HCT116 (cell line): ENCODE measurements around the gene SPTBN1. TPM values are rescaled to one million over a fixed set of nuclear protein-coding genes. Genes with fewer than 3 reads are reported as not detected.

Experiments used
- ATAC-seq: fragments of 200-7000 bp; cut with Tn5 transposase; 2 replicates; pipeline ENCODE4 v1.9.1; 2020; ENCODE audit warnings: mild to moderate bottlenecking, moderate library complexity
- BruUV-seq: library from RNA; stranded (reverse); fragments of 400-500 nt; replicated peaks from 2 replicates; lab custom pipeline; 2021; lab: Mats Ljungman, UMichigan
- CTCF ChIA-PET: fragments of 300-600 bp; sonication (Branson Sonifier 250); formaldehyde crosslinking; loops from one replicate; lab custom pipeline; 2021; ENCODE audit warnings: antibody characterized with exemption; lab: Charles Lee
- POLR2A ChIA-PET: fragments of 300-600, 350-600 bp; sonication (Branson Sonifier 250); formaldehyde crosslinking; loops from one replicate; lab custom pipeline; 2021; ENCODE audit warnings: antibody characterized with exemption; lab: Charles Lee
- RAD21 ChIA-PET, 2 experiments: fragments of 300-600 bp; sonication (Branson Sonifier 250); formaldehyde crosslinking; loops; one replicate each; lab custom pipeline; 2023; ENCODE audit warnings: low total read pairs in 2 of 2; ENCODE audit not compliant: uncharacterized antibody in 2 of 2, unreplicated experiment in 2 of 2, low non-redundant PET in 1 of 2; lab: Charles Lee
- DNase-seq: peaks from one replicate; pipeline ENCODE4 v3.0.0-alpha.2; 2010; ENCODE audit warnings: low read depth, low spot score
- H2AFZ ChIP-seq: fragments of 200-600 bp; shearing (Covaris generic), sonication (generic); 2 replicates; pipeline ENCODE4 v1.6.1; 2017; ENCODE audit warnings: low read depth, mixed run types, mixed read lengths, antibody characterized with exemption, low read length; ENCODE audit not compliant: poor library complexity, severe bottlenecking
- H3K27ac ChIP-seq: 2 replicates; pipeline ENCODE4 v1.5.1; 2012; ENCODE audit warnings: low read depth, low read length
- H3K27me3 ChIP-seq: fragments of 200-600 bp; sonication (generic); 2 replicates; pipeline ENCODE4 v1.6.1; 2016; ENCODE audit warnings: mixed run types, low read length, mixed read lengths; ENCODE audit not compliant: insufficient read depth
- H3K36me3 ChIP-seq, 2 experiments: fragments of 200-500 bp in 1 of 2; fragments of 200-600 bp in 1 of 2; sonication (Bioruptor generic) in 1 of 2; sonication (generic) in 1 of 2; 2 replicates each; pipeline versions ENCODE4 v1.5.1 to v1.6.1; 2014 to 2016; ENCODE audit warnings: low read length in 2 of 2, inconsistent platforms in 1 of 2, mixed read lengths in 1 of 2, mixed run types in 1 of 2; ENCODE audit not compliant: insufficient read depth in 2 of 2, control insufficient read depth in 1 of 2
- H3K4me1 ChIP-seq, 2 experiments: fragments of 200-600 bp in 1 of 2; sonication (generic) in 1 of 2; 2 replicates each; pipeline versions ENCODE4 v1.5.1 to v1.6.1; 2012 to 2017; ENCODE audit warnings: low read length in 2 of 2, inconsistent platforms in 1 of 2, mild to moderate bottlenecking in 1 of 2, mixed read lengths in 1 of 2, mixed run types in 1 of 2, moderate library complexity in 1 of 2; ENCODE audit not compliant: insufficient read depth in 2 of 2, control insufficient read depth in 1 of 2
- H3K4me2 ChIP-seq: fragments of 200-600 bp; sonication (generic); 2 replicates; pipeline ENCODE4 v1.6.1; 2017; ENCODE audit warnings: mixed run types, low read length, mixed read lengths
- H3K4me3 ChIP-seq, 2 experiments: fragments of 200-600 bp in 1 of 2; sonication (generic) in 1 of 2; replicated peaks in 1 of 2; 2 replicates each; pipeline ENCODE4 v1.5.1; 2011 to 2016; ENCODE audit warnings: low read length in 2 of 2, control low read depth in 1 of 2, low read depth in 1 of 2, mild to moderate bottlenecking in 1 of 2, mixed read lengths in 1 of 2, mixed run types in 1 of 2
- H3K79me2 ChIP-seq: fragments of 200-600 bp; sonication (generic); 2 replicates; pipeline ENCODE4 v1.6.1; 2017; ENCODE audit warnings: mild to moderate bottlenecking, mixed run types, low read length, moderate library complexity, mixed read lengths; ENCODE audit not compliant: insufficient read depth
- H3K9ac ChIP-seq: fragments of 200-600 bp; sonication (generic); 2 replicates; pipeline ENCODE4 v1.6.1; 2016; ENCODE audit warnings: low read length, mixed read lengths
- H3K9me2 ChIP-seq: fragments of 200-600 bp; sonication (generic), shearing (Covaris generic); 2 replicates; pipeline ENCODE4 v1.6.1; 2017; ENCODE audit warnings: mixed run types, mild to moderate bottlenecking, moderate library complexity; ENCODE audit not compliant: insufficient read depth
- H3K9me3 ChIP-seq, 2 experiments: fragments of 200-500 bp in 1 of 2; fragments of 200-600 bp in 1 of 2; sonication (Bioruptor generic) in 1 of 2; sonication (generic) in 1 of 2; 2 replicates each; pipeline ENCODE4 v1.6.1; 2014 to 2017; ENCODE audit warnings: low read length in 2 of 2, mixed read lengths in 2 of 2, inconsistent platforms in 1 of 2, low read depth in 1 of 2, mild to moderate bottlenecking in 1 of 2, mixed run types in 1 of 2, moderate library complexity in 1 of 2; ENCODE audit not compliant: control insufficient read depth in 1 of 2, insufficient read depth in 1 of 2
- H4K20me1 ChIP-seq: fragments of 200-600 bp; sonication (generic), shearing (Covaris generic); 2 replicates; pipeline ENCODE4 v1.6.1; 2017; ENCODE audit warnings: mixed run types, mild to moderate bottlenecking, moderate library complexity; ENCODE audit not compliant: insufficient read depth
- CBX3 ChIP-seq: IDR thresholded peaks from 2 replicates; pipeline ENCODE4 v1.6.1; 2012; ENCODE audit warnings: low read depth
- CEBPB ChIP-seq: IDR thresholded peaks from 2 replicates; pipeline ENCODE4 v1.6.1; 2012; ENCODE audit warnings: low read depth
- EGR1 ChIP-seq: IDR thresholded peaks from 2 replicates; pipeline ENCODE4 v1.6.1; 2012; ENCODE audit warnings: low read depth
- EZH2phosphoT487 ChIP-seq: fragments of 200-600 bp; IDR thresholded peaks from 2 replicates; pipeline ENCODE4 v1.6.1; 2018; ENCODE audit warnings: antibody characterized with exemption, borderline replicate concordance
- FOSL1 ChIP-seq: IDR thresholded peaks from 2 replicates; pipeline ENCODE4 v1.6.1; 2012; ENCODE audit warnings: low read depth
- JUND ChIP-seq: IDR thresholded peaks from 2 replicates; pipeline ENCODE4 v1.6.1; 2012
- POLR2A ChIP-seq: IDR thresholded peaks from 2 replicates; pipeline ENCODE4 v1.7.0; 2011; ENCODE audit warnings: borderline replicate concordance; ENCODE audit not compliant: insufficient read depth, insufficient read length; ENCODE audit errors: extremely low read depth
- POLR2AphosphoS5 ChIP-seq: IDR thresholded peaks from 2 replicates; pipeline ENCODE4 v1.6.1; 2011; ENCODE audit warnings: mild to moderate bottlenecking, low read depth, low read length, moderate library complexity
- SRF ChIP-seq: IDR thresholded peaks from 2 replicates; pipeline ENCODE4 v1.6.1; 2012; ENCODE audit warnings: low read depth
- YY1 ChIP-seq: IDR thresholded peaks from 2 replicates; pipeline ENCODE4 v1.6.1; 2011; ENCODE audit warnings: low read length, low read depth, moderate library complexity, mild to moderate bottlenecking; ENCODE audit not compliant: insufficient replicate concordance; ENCODE audit errors: extremely low read depth
- ZFX ChIP-seq: fragments of 450-650 bp; IDR thresholded peaks from 2 replicates; pipeline ENCODE4 v1.6.1; 2017
- ZNF274 ChIP-seq: fragments of 200-500 bp; sonication (Bioruptor generic); IDR thresholded peaks from 2 replicates; pipeline ENCODE4 v1.6.1; 2014; ENCODE audit warnings: mild to moderate bottlenecking, low read depth, low read length, inconsistent platforms
- intact Hi-C: fragments of 100-400 bp; cut with micrococcal nuclease; formaldehyde crosslinking; loops from 2 replicates; pipeline ENCODE4 v1.10.0; 2022
- total RNA-seq: library from RNA; stranded (reverse); gene quantifications from one replicate; pipeline ENCODE4 v1.2.1, GENCODE V29; 2021; ENCODE audit not compliant: unreplicated experiment
- TF ChIP-seq, protein P1 (sequence below): IDR thresholded peaks from 2 replicates; pipeline ENCODE4 v1.6.1; 2012
- TF ChIP-seq, protein P2 (sequence below): IDR thresholded peaks from 2 replicates; pipeline ENCODE4 v1.6.1; 2012; ENCODE audit warnings: low read depth
- TF ChIP-seq, protein P3 (sequence below): IDR thresholded peaks from 2 replicates; pipeline ENCODE4 v1.6.1; 2012
- TF ChIP-seq, protein P4 (sequence below): IDR thresholded peaks from 2 replicates; pipeline ENCODE4 v1.6.1; 2011; ENCODE audit warnings: mild to moderate bottlenecking, low read length, moderate library complexity; ENCODE audit not compliant: insufficient replicate concordance; ENCODE audit errors: extremely low read depth

Gene SPTBN1
- total RNA-seq, 1 experiment from 2014 or later: 84.4 TPM

DNA sequence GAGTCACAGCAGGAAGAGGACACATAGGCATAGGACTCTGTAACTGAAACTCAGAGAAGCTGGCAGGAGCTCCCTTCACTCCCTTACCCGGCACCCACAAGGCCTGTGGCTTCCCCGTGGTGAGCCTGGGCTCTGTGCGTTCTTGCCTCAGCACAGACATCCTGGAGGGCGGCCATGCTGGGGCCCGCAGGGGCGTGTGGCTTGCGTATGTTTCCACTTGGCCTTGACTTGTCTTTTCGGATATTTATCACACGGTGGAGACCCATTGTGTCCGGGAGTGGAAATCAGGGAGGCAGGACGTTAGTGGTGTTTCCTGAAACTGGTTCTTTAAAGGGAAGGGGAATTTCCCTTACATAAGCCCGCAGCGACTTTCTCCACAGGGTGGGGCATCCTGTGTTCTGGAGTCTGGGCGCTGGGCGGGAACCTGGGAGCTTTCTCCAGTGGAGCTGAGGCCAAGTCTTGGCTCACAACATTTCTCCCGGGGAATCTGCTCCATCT, 217.4 kb downstream of the SPTBN1 start:
- Histone ChIP-seq H2AFZ (no peak overlapping the region), H3K79me2 (no peaks in the 10 kb centered on the region), H3K9me2 (no peaks in the 10 kb centered on the region), H3K27ac (no peak overlapping the region), H3K27me3 (no peaks in the 10 kb centered on the region), H4K20me1 (no peaks in the 10 kb centered on the region), H3K4me2 (no peak overlapping the region), H3K4me3 (no peak overlapping the region), H3K36me3 (peaks cover 3% of the 10 kb centered on the region in 2 experiments; a peak in 1 of 4 replicates), H3K9me3 (no peaks in the 10 kb centered on the region), H3K4me1 (no peaks in the 10 kb centered on the region; a peak in 1 of 4 replicates), H3K9ac (no peak overlapping the region)
- no TSS peak for BruUV-seq
- TF ChIP-seq, protein P1, sequence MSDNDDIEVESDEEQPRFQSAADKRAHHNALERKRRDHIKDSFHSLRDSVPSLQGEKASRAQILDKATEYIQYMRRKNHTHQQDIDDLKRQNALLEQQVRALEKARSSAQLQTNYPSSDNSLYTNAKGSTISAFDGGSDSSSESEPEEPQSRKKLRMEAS: no peak
- CTCF ChIA-PET: no interaction called here
- DNase-seq: no peak
- no peak for ATAC-seq
- intact Hi-C loops: no loop called here
- POLR2A ChIA-PET: no interaction called here
- RAD21 ChIA-PET: no interaction called here

DNA sequence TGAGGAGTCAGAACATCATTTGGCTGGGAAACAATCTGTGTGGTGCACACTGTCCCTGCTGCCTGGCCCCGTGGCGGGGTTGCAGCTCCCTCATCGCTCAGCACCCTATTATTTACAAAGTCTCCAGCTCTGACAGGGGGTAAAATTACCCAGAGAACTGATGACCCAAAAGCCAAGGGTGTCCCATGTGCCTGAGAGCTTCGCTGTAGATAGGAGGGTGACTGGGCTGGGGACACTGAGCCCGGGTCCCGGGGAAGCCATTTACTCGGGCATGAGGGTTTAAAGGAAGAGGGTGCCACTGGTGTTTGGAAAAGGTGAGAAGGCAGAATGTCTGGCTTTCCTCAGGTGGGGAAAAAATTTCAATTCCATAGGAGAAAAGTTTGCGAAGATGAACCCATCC, 219.2 kb downstream of the SPTBN1 start:
- no peaks in the 10 kb centered on the region for H3K79me2 ChIP-seq
- no TSS peak for BruUV-seq
- H3K9me3 ChIP-seq: no peaks in the 10 kb centered on the region
- no peak overlapping the region for H3K4me3 ChIP-seq
- 0 out of 4 replicates have a peak, but pooled peaks cover 0 to 3% of the 10 kb centered on the region in 2 experiments for H3K36me3 ChIP-seq
- ATAC-seq (no peak), DNase-seq (no peak)
- RAD21 ChIA-PET: no interaction called here
- CTCF ChIA-PET: interaction anchor here (1.2 to 1.3 kb wide), 2 partner anchors 10 to 568 kb away, joined by 4 to 5 read pairs; no protein-coding TSS in a partner anchor
- H2AFZ ChIP-seq: no peak overlapping the region
- no peak overlapping the region for H3K4me2 ChIP-seq
- H3K9ac ChIP-seq: no peak overlapping the region
- intact Hi-C loops: no loop called here
- H3K27me3 ChIP-seq: no peaks in the 10 kb centered on the region
- H3K4me1 ChIP-seq: no peaks in the 10 kb centered on the region; a peak in 1 of 4 replicates
- H3K27ac ChIP-seq: no peak overlapping the region
- no peaks in the 10 kb centered on the region for H4K20me1 ChIP-seq
- H3K9me2 ChIP-seq: no peaks in the 10 kb centered on the region
- POLR2A ChIA-PET: no interaction called here
- no peak for TF ChIP-seq YY1
- TF ChIP-seq CEBPB: no peak
- no peak for TF ChIP-seq CBX3
- no peak for TF ChIP-seq SRF
- no peak for TF ChIP-seq POLR2A
- TF ChIP-seq, protein P2, sequence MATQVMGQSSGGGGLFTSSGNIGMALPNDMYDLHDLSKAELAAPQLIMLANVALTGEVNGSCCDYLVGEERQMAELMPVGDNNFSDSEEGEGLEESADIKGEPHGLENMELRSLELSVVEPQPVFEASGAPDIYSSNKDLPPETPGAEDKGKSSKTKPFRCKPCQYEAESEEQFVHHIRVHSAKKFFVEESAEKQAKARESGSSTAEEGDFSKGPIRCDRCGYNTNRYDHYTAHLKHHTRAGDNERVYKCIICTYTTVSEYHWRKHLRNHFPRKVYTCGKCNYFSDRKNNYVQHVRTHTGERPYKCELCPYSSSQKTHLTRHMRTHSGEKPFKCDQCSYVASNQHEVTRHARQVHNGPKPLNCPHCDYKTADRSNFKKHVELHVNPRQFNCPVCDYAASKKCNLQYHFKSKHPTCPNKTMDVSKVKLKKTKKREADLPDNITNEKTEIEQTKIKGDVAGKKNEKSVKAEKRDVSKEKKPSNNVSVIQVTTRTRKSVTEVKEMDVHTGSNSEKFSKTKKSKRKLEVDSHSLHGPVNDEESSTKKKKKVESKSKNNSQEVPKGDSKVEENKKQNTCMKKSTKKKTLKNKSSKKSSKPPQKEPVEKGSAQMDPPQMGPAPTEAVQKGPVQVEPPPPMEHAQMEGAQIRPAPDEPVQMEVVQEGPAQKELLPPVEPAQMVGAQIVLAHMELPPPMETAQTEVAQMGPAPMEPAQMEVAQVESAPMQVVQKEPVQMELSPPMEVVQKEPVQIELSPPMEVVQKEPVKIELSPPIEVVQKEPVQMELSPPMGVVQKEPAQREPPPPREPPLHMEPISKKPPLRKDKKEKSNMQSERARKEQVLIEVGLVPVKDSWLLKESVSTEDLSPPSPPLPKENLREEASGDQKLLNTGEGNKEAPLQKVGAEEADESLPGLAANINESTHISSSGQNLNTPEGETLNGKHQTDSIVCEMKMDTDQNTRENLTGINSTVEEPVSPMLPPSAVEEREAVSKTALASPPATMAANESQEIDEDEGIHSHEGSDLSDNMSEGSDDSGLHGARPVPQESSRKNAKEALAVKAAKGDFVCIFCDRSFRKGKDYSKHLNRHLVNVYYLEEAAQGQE: no peak
- TF ChIP-seq ZNF274: no peak
- no peak for TF ChIP-seq EZH2phosphoT487
- TF ChIP-seq, protein P3, sequence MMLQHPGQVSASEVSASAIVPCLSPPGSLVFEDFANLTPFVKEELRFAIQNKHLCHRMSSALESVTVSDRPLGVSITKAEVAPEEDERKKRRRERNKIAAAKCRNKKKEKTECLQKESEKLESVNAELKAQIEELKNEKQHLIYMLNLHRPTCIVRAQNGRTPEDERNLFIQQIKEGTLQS: no peak
- no peak for TF ChIP-seq ZFX
- no peak for TF ChIP-seq FOSL1
- TF ChIP-seq POLR2AphosphoS5: no peak
- no peak for TF ChIP-seq JUND
- no peak for TF ChIP-seq EGR1
- TF ChIP-seq, protein P4, sequence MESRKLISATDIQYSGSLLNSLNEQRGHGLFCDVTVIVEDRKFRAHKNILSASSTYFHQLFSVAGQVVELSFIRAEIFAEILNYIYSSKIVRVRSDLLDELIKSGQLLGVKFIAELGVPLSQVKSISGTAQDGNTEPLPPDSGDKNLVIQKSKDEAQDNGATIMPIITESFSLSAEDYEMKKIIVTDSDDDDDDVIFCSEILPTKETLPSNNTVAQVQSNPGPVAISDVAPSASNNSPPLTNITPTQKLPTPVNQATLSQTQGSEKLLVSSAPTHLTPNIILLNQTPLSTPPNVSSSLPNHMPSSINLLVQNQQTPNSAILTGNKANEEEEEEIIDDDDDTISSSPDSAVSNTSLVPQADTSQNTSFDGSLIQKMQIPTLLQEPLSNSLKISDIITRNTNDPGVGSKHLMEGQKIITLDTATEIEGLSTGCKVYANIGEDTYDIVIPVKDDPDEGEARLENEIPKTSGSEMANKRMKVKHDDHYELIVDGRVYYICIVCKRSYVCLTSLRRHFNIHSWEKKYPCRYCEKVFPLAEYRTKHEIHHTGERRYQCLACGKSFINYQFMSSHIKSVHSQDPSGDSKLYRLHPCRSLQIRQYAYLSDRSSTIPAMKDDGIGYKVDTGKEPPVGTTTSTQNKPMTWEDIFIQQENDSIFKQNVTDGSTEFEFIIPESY: no peak
